ENCODE results near the gene AXIN1.

GRCh38 chr16:369275-369865 lies 16.8 kb upstream of the AXIN1 start:
- no peak for TF ChIP-seq CTCF (conservative IDR thresholded peaks at IDR 0.05 in 1 of 2, IDR thresholded peaks at IDR 0.05 in 1 of 2; ENCODE audit: low read depth in 1 of 2, low read length in 2 of 2)
- TF ChIP-seq EZH2 (IDR thresholded peaks at IDR 0.05; ENCODE audit: low read length, missing control alignments): no peak
